Cardiac fibroblast (primary cell): ENCODE results near the gene JPH3.

Source experiments
- DNase-seq, 2 donors: peaks; one replicate each; pipeline versions ENCODE4 v3.0.0 to v3.0.0-alpha.2; 2010; ENCODE audit warnings: low read depth in 2 of 2
- H3K4me3 ChIP-seq, 2 donors: replicated peaks in 1 of 2; 1 replicate in 1 of 2; 2 replicates in 1 of 2; pipeline ENCODE4 v1.5.1; 2011; ENCODE audit warnings: low read depth in 2 of 2, low read length in 2 of 2, mild to moderate bottlenecking in 2 of 2, moderate library complexity in 1 of 2
- CTCF ChIP-seq: IDR thresholded peaks from one replicate; pipeline ENCODE4 v1.5.1; 2011; ENCODE audit warnings: low read depth, mild to moderate bottlenecking, low read length, inconsistent platforms

The JPH3 gene

GRCh38 chr16:87666919-87667318 lies 64.6 kb downstream of the JPH3 start:
- DNase-seq: no peak
- no peak overlapping the region for H3K4me3 ChIP-seq
- TF ChIP-seq CTCF: no peak

- DNase-seq: no peak
- no peak overlapping the region for H3K4me3 ChIP-seq
- TF ChIP-seq CTCF: no peak
Measured at GRCh38 chr16:87667443-87667842, 65.1 kb downstream of the JPH3 start.

GRCh38 chr16:87667946-87668345 lies 65.6 kb downstream of the JPH3 start:
- no peak for DNase-seq
- no peak overlapping the region for H3K4me3 ChIP-seq
- no peak for TF ChIP-seq CTCF

GRCh38 chr16:87669672-87670071 lies 67.4 kb downstream of the JPH3 start:
- TF ChIP-seq CTCF: no peak
- H3K4me3 ChIP-seq: no peak overlapping the region
- DNase-seq: no peak

GRCh38 chr16:87671221-87671620 lies 68.9 kb downstream of the JPH3 start:
- no peak for DNase-seq
- no peak for TF ChIP-seq CTCF
- no peak overlapping the region for H3K4me3 ChIP-seq

- H3K4me3 ChIP-seq: no peak overlapping the region
- no peak for DNase-seq
- TF ChIP-seq CTCF: no peak
Measured at GRCh38 chr16:87671715-87672270, 69.5 kb downstream of the JPH3 start.

- H3K4me3 ChIP-seq: no peak overlapping the region
- DNase-seq: no peak
- TF ChIP-seq CTCF: no peak
Measured at GRCh38 chr16:87674419-87674818, 72.1 kb downstream of the JPH3 start.
